RWPE1 (cell line): ENCODE results near the gene SEL1L3.
"Not testable (repeated sequence)": the region's sequence is repeated elsewhere in the genome, so short reads cannot be mapped to it uniquely, and the experiment has no call there.

Source experiments
- CTCF ChIA-PET: fragments of 350-600 bp; sonication (Branson Sonifier 250); formaldehyde crosslinking; extraction: SDS; loops from one replicate; lab custom pipeline; 2021; lab: Yijun Ruan, JAX
- POLR2A ChIA-PET: fragments of 400-600 bp; formaldehyde crosslinking; extraction: SDS; loops from one replicate; lab custom pipeline; 2020; ENCODE audit warnings: antibody characterized with exemption; ENCODE audit not compliant: low non-redundant PET; lab: Yijun Ruan, JAX
- DNase-seq: peaks from one replicate; pipeline ENCODE4 v3.0.0; 2012; ENCODE audit warnings: low spot score
- H3K27ac ChIP-seq: fragments of 450-650 bp; 2 replicates; pipeline ENCODE4 v1.5.1; 2017
- CTCF ChIP-seq: fragments of 450-650 bp; conservative IDR thresholded peaks from 2 replicates; pipeline ENCODE4 v1.5.1; 2017; ENCODE audit warnings: low read depth, mild to moderate bottlenecking

Gene SEL1L3

GRCh38 chr4:25874655-25875054, 11.9 kb upstream of the SEL1L3 start:
- no peak for DNase-seq
- H3K27ac ChIP-seq = no peak overlapping the region
- ChIA-PET POLR2A (no interaction called here), CTCF (no interaction called here)
- TF ChIP-seq CTCF = no peak

GRCh38 chr4:25873632-25874129, 10.9 kb upstream of the SEL1L3 start:
- ChIA-PET CTCF (no interaction called here), POLR2A (no interaction called here)
- no peak overlapping the region for H3K27ac ChIP-seq
- no peak for DNase-seq
- TF ChIP-seq CTCF = no peak

GRCh38 chr4:25872851-25873631, 10.3 kb upstream of the SEL1L3 start:
- DNase-seq = no peak
- ChIA-PET CTCF (no interaction called here), POLR2A (no interaction called here)
- H3K27ac ChIP-seq = no peak overlapping the region
- TF ChIP-seq CTCF = no peak

- ChIA-PET POLR2A (no interaction called here), CTCF (no interaction called here)
- DNase-seq = no peak
- no peak for TF ChIP-seq CTCF
- no peak overlapping the region for H3K27ac ChIP-seq
Measured at GRCh38 chr4:25870081-25870480, 7.3 kb upstream of the SEL1L3 start.

GRCh38 chr4:25867781-25868294, 5.0 kb upstream of the SEL1L3 start:
- H3K27ac ChIP-seq = no peak overlapping the region
- CTCF ChIA-PET = no interaction called here
- DNase-seq = no peak
- POLR2A ChIA-PET = no interaction called here
- no peak for TF ChIP-seq CTCF

GRCh38 chr4:25866401-25866800, 3.6 kb upstream of the SEL1L3 start:
- CTCF ChIA-PET, H3K27ac ChIP-seq, POLR2A ChIA-PET, DNase-seq: not testable (repeated sequence)

- DNase-seq = peak; percentile 98
- ChIA-PET POLR2A (interaction anchor here (0.5 kb wide), 1 partner anchor 468 kb away, joined by 4 read pairs; no protein-coding TSS in a partner anchor), CTCF (interaction anchor here (0.5 to 0.8 kb wide), 3 partner anchors 49 to 510 kb away, joined by 3 to 6 read pairs (median 4); no protein-coding TSS in a partner anchor)
- TF ChIP-seq CTCF = no peak
- H3K27ac ChIP-seq = no peak overlapping the region
Measured at GRCh38 chr4:25865586-25865985, 2.8 kb upstream of the SEL1L3 start.
